Stimulated activated CD8-positive, alpha-beta memory T cell treated with anti-CD3 and anti-CD28 coated beads, Interleukin-4, amount 100 ng/mL, for 4 hours (primary cell): ENCODE data around the gene SNX17.

Experiments used
- DNase-seq, 2 donors: peaks; one replicate each; pipeline ENCODE4 v3.0.0-alpha.2; 2020; ENCODE audit warnings: low read depth in 2 of 2, low spot score in 1 of 2

Gene SNX17

DNA sequence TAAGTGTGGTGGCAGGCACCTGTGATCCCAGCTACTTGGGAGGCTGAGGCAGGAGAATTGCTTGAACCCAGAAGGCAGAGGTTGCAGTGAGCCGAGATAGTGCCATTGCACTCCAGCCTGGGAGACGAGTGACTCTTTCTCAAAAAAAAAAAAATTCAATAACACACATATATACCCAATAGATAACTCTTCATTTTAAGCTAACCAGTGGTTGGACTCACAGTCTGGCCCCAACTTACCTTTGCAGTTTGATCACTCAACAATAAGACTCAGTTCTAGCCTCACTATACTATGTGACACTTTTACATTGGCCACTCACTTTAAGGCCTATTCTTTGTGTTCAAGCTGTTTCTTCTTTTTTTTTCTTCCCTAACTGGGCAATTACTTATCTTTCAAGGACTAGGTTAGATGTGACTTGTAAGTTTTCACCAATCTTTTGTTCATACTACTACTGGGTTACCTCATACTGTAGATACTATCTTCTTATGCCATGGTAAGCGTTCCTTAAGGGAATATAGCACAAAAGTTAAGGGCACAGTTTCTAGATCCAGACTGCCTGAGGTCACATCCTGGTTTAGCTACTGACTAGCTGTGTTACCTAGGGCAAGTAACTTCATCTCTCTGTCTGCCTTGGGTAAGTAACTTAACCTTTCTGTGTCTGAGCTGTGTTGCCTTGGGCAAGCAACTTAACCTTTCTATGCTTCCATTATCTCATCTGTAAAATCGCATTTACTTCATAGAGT is 7.6 kb upstream of the SNX17 start:
- DNase-seq = no peak

DNA sequence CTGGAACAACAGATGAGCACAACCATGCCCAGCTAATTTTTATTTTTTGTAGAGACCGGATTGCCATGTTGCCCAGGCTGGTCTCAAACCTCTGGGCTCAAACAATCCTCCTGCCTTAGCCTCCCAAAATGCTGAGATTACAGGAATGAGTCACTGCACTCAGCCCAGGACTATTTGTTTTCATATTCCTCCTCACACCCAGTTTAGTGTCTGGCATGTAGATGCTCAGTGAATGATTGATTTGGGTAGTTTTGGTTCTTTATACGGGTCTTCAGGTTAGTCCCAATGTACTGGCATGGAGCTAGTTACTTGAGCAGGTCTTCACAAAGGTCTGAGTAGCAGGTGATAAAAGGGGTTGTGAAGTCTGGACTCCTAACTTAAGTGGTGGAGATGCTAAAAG is 6.5 kb upstream of the SNX17 start:
- no peak for DNase-seq

- DNase-seq = no peak
Observed at GRCh38 chr2:27369471-27370025, 868 bp upstream of the SNX17 start.

GRCh38 chr2:27370816-27371620 is 602 bp downstream of the SNX17 start:
- no peak for DNase-seq

GRCh38 chr2:27372937-27373336 is 2.5 kb downstream of the SNX17 start:
- DNase-seq = no peak

DNA sequence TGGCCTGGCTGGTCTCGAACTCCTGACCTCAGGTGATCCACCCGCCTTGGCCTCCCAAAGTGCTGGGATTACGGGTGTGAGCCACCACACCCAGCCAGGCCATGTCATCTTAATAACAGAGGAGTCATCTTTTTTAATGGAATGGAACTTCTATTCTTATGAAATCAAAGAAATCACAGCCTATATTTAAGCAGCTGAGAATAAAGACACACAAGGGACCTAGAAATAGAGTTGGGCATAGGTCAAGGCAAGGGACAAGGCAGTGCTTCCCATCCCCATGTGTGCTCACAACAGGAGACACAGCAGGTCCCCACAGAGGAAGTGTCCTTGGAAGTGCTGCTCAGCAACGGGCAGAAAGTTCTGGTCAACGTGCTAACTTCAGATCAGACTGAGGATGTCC is 3.2 kb downstream of the SNX17 start:
- DNase-seq = no peak

DNA sequence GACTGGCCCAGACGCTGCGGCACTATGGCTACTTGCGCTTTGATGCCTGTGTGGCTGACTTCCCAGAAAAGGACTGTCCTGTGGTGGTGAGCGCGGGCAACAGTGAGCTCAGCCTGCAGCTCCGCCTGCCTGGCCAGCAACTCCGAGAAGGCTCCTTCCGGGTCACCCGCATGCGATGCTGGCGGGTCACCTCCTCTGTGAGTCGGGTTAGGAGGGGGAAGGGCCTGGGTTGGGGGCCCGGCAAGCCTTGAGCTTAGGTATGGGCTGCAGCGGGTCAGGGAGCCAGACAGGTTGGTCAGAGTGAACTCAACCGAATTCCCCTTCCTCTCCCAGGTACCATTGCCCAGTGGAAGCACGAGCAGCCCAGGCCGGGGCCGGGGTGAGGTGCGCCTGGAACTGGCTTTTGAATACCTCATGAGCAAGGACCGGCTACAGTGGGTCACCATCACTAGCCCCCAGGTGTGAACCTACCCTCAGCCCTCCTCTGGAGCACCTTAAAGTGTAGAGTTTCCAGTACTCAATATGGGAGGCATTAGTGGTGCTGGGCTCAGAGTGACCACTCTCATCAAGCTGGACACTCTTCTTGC is 5.2 kb downstream of the SNX17 start:
- DNase-seq = no peak

DNA sequence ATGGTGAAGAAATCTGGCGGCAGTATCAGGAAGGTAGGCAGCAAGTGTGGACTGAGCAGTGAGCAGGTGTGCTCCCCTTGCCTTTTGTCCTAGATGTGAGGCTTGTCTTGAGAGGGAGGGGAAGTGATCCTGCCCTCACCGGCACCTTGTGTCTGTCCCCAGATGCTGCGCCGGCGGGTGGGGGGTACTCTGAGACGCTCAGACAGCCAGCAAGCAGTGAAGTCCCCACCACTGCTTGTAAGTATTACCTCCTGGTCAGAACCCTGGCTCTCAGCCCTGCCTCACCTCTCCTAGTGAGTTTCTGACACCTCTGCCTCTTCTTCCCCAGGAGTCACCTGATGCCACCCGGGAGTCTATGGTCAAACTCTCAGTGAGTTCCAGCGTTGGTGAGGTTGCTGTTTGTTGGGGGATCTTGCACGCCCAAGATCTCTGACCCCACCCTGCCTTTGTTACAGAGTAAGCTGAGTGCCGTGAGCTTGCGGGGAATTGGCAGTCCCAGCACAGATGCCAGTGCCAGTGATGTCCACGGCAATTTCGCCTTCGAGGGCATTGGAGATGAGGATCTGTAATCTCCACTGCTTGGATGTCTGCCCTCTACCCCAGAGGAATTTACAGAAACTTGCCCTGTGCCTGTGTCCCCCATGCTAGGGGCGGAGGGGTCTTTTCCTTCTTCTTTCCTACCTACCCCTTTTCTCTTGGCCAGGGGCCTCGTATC is 5.9 kb downstream of the SNX17 start:
- DNase-seq = no peak

DNA sequence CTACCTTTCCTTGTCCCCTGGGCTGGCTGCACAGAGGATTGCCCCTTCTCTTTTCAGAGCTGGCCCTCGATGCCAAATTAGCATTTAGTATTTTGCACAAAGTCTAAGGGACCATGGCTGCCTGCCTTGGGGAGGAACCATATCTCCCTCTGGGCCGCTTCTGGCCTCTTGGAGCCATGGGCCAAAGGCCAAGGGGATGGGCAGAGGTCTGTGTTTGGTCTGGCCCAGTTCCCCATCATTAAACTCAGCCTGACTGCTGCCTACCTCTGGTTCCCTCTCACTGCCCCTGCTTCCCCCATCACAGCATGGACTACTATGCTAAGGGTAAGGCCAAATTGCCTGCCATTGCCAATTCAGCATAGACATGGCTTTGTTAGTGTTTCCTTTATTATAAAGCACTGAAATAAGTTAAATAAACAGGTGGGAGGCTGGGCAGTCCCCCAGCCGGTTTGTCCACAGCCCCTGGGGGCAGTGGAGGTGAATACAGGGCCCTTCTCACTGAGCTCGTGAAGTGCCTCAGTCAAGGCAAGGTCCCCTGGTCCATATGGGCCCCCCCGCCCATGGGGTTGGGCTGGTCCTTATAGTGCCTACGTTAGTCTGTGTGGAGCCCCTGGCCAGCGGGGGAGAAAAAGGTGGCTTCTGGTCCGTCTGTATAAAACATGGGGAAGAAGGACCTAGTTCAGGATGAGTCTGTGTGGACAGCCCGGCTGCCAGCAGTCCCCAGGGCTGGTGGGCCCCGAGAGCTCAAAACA is 6.6 kb downstream of the SNX17 start:
- DNase-seq = no peak

- no peak for DNase-seq
Observed at GRCh38 chr2:27377618-27378095, 7.2 kb downstream of the SNX17 start.

DNA sequence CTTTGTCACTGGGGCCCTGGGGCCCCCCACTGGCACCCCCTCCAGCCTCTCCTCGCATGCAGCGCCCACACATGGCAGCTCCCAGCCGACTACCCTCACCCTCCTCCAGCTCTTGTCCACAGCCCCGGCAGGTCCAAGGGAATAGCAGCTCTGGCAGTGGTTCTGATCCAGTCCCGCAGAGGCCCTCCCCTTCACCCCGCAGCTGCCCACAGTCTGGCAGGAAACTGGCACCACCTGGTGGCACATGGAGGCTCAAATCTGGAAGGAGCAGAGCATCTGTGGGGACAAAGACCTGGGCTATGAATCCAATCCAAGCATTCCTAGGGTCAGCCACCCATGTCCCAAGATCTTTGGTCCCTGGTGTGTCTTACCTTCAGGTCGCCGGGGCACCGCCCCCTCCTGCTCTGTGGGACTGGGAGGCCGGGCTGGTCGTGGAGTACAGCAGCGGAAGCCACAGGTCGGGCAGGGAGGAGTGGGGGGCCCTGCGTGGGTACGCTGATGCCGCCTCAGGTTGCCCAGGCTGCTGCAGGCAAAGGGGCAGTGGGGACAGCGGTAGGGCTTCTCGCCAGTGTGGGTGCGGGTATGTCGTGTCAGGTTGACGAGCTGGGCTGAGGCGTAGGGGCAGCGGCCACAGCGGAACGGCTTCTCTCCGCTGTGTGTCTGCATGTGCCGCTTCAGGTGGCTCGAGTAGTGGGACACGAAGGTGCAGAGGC is 7.8 kb downstream of the SNX17 start:
- DNase-seq = no peak

GRCh38 chr2:27378809-27379290 is 8.4 kb downstream of the SNX17 start:
- DNase-seq = no peak

DNA sequence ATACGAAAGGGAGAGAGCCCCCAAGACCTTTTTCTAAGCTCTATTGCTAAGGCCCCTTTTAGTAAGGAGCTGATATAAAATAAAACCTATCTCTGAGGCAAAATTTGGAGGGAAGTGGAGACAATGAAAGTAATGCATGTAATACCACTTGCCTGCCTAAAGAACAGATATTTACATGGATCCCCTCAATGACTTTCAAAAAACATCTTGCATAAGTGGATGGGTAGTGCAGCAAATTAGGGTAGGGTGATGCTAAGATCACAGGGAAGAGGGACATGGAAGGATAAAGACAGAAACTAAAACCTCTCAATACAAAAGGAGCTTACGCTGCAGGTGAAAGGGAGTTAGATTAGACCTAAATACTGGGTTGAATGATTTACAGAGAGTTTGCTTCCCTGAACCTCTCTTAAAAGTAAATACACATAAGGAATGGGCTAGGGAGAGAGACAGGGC is 9.0 kb downstream of the SNX17 start:
- DNase-seq = no peak

DNA sequence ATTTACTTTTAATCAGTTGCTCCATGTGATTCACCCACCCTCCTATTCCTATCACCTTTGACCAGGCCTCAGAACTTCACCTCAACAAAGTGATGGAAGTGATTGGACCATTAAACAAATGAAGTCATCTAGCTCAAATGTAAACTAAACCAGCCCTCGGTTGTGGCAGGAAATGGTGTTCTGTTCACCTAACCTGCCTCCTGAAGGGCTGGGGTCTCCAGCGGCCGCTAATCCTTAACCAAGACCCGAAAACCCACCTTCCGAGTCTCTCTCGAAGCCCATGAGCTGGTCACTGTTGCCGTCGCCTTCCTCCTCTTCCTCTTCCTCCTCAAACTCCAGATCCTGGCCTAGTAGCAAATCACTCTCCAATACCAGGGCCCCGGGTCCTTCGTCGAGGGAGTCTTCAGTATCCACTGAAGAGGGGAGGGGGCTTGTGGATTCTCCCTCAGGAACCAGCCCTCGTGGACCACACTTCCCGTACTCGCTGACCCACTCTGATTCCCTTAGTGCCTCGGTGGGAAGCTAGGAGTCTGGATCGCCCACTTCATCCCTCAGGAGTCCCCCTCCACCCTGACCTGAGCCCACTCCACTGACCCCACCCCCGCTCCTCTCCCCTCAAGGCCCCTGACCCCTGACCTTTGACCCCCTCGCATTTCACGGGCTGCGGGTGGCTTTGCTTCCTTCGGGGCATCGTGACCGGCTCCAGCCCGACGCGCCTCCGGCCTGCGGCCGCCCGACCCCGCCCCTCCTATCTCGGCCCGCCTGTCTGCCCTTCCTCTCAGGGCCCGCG is 9.6 kb downstream of the SNX17 start:
- no peak for DNase-seq

DNA sequence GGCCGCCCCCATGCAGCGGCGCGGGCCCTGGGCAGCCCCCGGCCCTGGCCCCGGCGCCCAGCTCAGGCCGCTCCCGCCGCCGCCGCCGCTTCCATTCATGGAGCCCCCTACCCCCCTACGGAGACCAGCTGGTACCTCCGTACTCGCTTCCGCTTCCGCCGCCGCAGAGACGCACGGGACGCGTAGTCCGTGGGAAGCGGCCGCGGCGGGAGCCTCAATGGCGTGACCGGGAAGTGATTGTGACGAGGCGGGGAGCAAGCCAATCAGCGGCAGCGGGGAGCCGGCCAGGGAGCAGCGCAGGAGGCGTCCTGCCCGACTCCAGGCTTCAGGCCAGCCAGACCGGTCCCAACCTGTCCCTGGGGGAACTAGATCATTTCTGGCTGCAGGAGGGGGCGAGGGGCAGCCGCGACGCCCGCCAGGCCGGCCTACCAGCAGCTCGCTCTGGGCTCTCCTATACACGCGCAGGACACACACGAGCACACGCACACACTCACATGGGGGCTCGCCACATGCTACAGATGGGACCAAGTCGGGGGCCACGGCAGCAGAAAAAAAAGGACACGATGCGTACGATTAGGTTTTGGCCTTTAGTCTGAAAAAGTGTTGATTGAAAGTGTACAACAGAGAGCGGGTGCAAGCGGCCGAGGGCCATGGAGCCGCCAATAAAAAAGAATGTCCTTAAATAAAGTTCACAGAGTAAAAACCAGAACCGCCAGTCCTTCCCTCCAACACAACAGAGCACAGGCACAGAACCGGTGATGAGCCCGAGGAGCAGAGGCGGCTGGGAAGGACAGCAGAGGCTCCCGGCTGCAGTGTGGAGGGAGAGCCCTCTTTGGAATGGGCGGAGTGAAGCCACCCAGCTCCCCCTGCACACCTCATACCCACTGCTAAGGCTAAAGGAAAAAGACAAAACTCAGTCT is 10.5 kb downstream of the SNX17 start, which contains the start of gene ZNF513:
ZNF513 (minus strand) TSS at position 109 of the 920 bp plus-strand sequence. CDS start 208 bp downstream, outside the sequence.
- DNase-seq = peak; percentile 72 to 80

DNA sequence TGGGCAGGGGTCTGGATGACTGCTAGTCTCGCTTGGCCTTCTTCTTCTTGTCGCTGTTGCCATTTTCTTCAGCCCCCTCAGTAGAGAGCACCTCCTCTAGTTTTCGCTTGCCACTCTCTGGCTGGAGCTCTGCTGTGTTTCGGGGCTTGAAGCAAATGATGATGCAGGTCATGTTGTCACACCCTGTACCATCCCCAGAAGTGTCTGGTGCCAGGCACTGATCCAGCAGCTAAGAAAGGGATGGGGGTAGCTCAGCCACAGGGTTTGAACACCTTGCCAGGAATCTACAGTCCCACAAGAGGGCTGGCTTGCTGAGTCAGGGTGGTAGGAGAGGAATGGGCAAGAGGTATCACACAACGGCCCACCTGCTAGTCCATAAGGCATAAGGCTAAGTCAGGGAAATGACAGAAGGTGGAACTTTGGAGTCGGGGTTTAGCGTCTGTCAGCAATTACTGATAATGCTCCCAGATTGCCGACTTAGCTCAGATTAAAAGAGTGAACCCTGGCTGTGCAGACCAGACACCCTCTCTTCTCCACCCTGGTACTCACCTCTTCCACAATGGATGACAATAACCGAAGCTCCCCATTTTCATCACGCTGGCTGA is 11.3 kb downstream of the SNX17 start:
- DNase-seq = no peak
